Stimulated activated memory B cell treated with anti-CD40 and anti-IgM and Interleukin-4, amounts not matched to agents 10 μg/mL and 1 μg/mL and 100 μg/mL, for 72 hours (primary cell): ENCODE measurements around the gene PHF21A.
"Not testable (repeated sequence)": the region's sequence is repeated elsewhere in the genome, so short reads cannot be mapped to it uniquely, and the experiment has no call there.

Experiments used
- ATAC-seq: fragments of 150-1000 bp; cut with Tn5 transposase; 2 replicates; pipeline ENCODE4 v1.10.0; 2021
- H3K27ac Mint-ChIP-seq: one replicate; pipeline ENCODE4 v1.8.0; 2022; ENCODE audit warnings: mild to moderate bottlenecking, mixed read lengths
- H3K27me3 Mint-ChIP-seq: one replicate; pipeline ENCODE4 v1.8.0; 2022; ENCODE audit warnings: mixed read lengths
- H3K36me3 Mint-ChIP-seq: one replicate; pipeline ENCODE4 v1.8.0; 2022; ENCODE audit warnings: mixed read lengths
- H3K4me1 Mint-ChIP-seq: one replicate; pipeline ENCODE4 v1.8.0; 2022; ENCODE audit warnings: mixed read lengths
- H3K4me3 Mint-ChIP-seq: one replicate; pipeline ENCODE4 v1.8.0; 2022; ENCODE audit warnings: mild to moderate bottlenecking, moderate library complexity, mixed read lengths
- H3K9me3 Mint-ChIP-seq: one replicate; pipeline ENCODE4 v1.8.0; 2022; ENCODE audit warnings: mixed read lengths

Gene PHF21A

DNA sequence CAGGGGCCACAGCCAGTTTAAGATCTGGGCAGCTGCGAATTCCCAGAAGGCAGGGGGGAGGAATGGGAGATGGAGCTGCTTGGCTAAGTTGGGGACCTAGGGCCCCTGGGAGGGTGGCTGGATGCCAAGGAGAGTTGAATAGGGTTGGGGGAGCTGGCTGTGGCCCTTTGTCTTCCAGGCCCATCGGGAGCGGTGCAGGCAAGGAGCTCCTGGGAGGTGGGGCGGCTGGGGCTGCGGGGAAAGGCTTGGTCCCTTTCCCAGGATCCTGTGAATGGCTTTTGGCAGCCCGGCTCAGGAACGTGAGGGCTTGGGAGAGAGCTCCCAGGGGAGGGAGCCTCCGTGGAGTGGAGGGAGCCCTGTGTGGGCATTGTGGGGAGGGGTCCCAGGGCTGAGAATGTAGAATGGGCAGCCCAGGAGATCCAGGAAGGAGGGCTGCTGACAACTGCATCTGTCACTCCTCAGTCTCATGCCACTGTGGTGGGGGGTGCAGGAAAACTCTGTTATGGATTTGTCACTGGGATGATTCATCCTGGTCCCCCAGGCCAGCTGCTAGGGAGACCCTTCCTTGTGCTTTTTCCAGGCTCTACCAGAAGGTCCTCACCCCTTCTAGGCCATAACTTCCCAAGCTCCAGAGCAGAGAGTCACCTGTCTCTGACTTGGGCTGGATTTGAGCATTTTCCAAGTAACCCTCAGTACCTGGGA, 220.2 kb downstream of the PHF21A start:
- Mint-ChIP-seq H3K9me3 (no peaks in the 10 kb centered on the region), H3K4me1 (peaks cover 20% of the 10 kb centered on the region), H3K4me3 (peak overlapping the region; percentile 11), H3K36me3 (no peaks in the 10 kb centered on the region), H3K27me3 (peaks cover 40% of the 10 kb centered on the region), H3K27ac (no peak overlapping the region)
- ATAC-seq: no peak

DNA sequence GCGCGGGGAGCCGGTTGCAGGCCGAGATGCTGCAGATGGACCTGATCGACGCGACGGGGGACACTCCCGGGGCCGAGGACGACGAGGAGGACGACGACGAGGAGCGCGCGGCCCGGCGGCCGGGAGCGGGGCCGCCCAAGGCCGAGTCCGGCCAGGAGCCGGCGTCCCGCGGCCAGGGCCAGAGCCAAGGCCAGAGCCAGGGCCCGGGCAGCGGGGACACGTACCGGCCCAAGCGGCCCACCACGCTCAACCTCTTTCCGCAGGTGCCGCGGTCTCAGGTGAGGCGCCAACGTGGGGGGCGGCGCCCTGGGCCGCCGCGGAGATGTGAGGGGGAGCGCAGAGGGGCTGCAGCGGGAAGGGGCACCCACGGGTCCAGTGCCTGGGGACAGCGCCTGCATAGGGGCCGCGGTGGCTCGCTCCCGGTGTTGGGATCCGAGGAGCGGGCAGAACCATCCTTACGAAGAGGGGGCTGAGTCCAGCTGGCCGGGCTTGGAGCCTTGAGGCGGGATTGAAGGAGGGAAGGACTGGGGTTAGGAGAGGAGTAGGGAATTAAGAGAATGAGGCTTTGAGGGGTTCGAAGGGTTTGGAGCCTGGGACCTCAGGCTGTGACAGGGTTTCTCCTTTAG, 221.0 kb downstream of the PHF21A start:
- peak; percentile 1 for ATAC-seq
- Mint-ChIP-seq H3K4me1 (peaks cover 17% of the 10 kb centered on the region), H3K27me3 (peaks cover 47% of the 10 kb centered on the region), H3K4me3 (peak overlapping the region; percentile 74)
- H3K9me3 Mint-ChIP-seq, H3K27ac Mint-ChIP-seq, H3K36me3 Mint-ChIP-seq: not testable (repeated sequence)

DNA sequence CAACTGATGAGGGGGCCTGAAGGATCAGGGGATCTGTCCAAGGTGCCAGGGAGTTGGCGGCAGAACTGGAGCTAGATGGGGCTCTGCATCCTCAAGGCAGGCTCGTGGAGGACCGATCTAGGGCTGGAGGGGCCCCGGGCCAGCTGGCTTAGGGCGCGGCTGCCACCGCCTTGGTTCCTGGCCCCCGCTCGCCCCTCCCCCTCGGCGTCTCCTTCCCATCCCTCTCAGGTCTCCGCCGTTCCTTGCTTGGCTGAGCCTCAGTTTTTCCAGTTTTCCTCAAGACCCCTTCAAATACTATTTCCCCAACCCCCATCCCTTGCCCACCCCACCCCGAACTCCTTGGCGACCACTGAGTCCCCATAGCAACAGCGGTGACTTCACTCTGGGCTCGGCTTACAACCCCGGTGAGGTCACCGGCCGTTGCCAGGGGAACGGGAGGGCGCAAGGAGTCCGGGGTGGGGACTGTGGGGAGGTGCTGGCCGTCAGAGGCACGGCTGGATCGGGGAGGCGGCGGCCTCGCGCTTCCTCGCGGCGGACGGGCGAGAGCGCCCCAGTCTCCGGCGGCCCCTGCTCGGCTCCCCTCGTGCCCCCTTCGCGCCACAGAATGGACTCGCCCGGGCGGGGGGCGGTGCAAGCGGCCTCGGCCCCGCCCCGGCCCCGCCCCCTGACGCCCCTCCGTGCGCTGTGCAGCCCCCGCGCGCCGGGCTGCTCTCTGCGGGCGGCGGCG, 221.6 kb downstream of the PHF21A start:
- H3K4me3 Mint-ChIP-seq: peak overlapping the region; percentile 74
- peaks cover 17% of the 10 kb centered on the region for H3K4me1 Mint-ChIP-seq
- no peaks in the 10 kb centered on the region for H3K9me3 Mint-ChIP-seq
- H3K27ac Mint-ChIP-seq: no peak overlapping the region
- peak; percentile 85 for ATAC-seq
- peaks cover 54% of the 10 kb centered on the region for H3K27me3 Mint-ChIP-seq
- no peaks in the 10 kb centered on the region for H3K36me3 Mint-ChIP-seq

DNA sequence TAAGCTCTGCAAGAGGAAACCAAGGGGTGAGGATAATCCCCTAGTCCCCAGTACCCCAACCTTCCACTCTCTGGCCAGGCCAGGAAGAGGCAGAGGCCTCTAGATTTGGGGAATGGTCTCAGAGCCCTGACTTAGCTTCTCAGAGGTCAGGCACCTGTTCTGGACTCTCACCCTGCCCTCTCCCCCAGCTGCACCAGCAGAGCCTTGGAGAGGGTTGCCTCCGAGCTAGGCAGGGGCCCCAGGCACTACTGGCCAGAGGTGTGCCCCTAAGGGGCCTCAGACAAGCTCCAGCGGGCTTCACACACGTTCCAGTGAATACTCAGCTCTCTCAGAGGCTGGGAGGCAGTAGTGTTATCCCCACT, 222.2 kb downstream of the PHF21A start:
- no peaks in the 10 kb centered on the region for H3K9me3 Mint-ChIP-seq
- no peak for ATAC-seq
- H3K27me3 Mint-ChIP-seq: peaks cover 60% of the 10 kb centered on the region
- peak overlapping the region; percentile 74 for H3K4me3 Mint-ChIP-seq
- no peaks in the 10 kb centered on the region for H3K36me3 Mint-ChIP-seq
- no peak overlapping the region for H3K27ac Mint-ChIP-seq
- H3K4me1 Mint-ChIP-seq: peaks cover 17% of the 10 kb centered on the region

DNA sequence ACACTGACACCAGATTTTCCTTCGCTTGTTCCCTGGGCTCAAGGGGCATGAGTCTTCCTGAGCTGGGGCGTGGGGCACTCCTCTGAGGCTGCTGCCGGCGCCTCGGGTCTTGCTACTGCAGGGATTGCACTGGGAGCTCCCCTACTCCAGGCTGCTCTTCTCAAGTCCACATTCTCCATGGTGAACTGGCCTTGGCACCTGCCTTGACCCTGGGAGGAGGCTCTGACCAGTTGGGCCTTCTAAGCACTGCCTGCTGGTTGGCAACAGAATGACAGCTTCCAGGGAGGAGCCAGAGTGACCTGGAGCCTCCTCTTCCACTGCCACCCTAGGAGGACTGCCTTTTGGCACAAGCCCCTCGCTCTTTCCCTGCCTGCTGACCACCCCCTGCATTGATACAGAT, 223.7 kb downstream of the PHF21A start:
- no peaks in the 10 kb centered on the region for H3K36me3 Mint-ChIP-seq
- no peak overlapping the region for H3K4me3 Mint-ChIP-seq
- H3K4me1 Mint-ChIP-seq: peaks cover 17% of the 10 kb centered on the region
- H3K9me3 Mint-ChIP-seq: no peaks in the 10 kb centered on the region
- no peak for ATAC-seq
- H3K27ac Mint-ChIP-seq: no peak overlapping the region
- peaks cover 68% of the 10 kb centered on the region for H3K27me3 Mint-ChIP-seq

DNA sequence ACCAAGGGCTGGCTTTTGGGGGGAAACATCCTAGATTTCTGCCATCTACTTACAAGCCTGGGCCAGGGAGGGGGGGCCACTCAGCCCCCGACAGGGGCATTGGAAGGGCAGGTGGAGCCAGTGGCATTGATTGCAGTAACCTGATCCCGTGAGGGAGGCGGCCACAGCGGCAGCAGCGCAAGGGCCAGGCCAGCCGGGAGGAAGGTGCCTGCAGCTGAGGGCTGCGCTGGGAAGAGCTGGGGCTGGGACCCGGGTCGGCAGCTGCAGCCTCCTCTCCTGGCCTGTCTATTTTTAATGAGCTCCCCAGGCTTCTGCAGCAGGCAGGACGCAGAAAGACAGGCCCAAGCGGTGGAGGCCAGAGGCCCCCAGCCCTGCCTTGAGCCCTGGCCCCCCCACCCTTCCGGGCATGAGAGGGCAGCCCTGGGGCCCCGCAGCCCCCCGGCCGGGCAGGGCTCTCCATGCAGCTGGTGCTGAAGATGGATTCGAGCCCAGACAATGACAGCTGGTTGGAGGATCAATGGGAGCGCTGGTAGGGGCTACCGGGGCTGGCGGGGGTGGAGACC, 224.8 kb downstream of the PHF21A start:
- Mint-ChIP-seq H3K9me3 (no peaks in the 10 kb centered on the region), H3K27me3 (peaks cover 68% of the 10 kb centered on the region), H3K4me3 (no peak overlapping the region), H3K36me3 (no peaks in the 10 kb centered on the region), H3K27ac (no peak overlapping the region), H3K4me1 (peaks cover 17% of the 10 kb centered on the region)
- ATAC-seq: no peak

DNA sequence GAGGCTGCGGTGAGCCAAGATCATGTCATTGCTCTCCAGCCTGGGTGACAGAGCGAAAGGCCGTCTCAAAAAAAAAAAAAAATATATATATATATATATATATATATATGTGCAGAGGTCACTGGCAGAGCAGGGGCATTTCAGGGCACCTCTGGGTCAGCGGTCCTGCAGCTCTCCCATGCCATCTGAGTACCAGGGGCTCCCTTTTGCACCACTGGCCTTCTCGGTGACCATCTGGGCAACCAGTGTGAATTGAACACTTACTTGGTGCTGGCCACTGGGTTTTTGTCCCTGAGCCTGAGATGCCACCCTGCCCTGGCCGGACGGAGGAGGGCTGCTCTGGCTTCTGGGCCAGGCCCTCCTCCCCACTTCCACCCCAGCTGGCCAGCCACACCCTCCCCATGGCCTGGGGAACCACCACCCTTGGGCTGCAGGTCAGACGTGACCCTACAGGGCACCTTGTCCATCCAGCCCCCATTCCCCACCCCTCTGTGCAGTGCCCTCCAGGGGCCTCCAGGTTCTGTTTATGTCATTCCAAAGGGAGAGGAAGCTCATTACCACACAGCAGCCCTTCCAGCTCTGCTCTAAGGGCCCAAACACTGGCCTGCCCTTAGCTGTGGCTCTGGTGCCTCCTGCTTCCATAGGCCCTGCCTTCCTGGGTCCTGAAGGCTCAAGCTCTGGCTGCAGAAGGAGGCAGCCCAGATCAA, 225.5 kb downstream of the PHF21A start:
- H3K9me3 Mint-ChIP-seq: no peaks in the 10 kb centered on the region
- peaks cover 65% of the 10 kb centered on the region for H3K27me3 Mint-ChIP-seq
- no peaks in the 10 kb centered on the region for H3K36me3 Mint-ChIP-seq
- ATAC-seq: no peak
- H3K4me3 Mint-ChIP-seq: no peak overlapping the region
- H3K27ac Mint-ChIP-seq: no peak overlapping the region
- H3K4me1 Mint-ChIP-seq: peaks cover 14% of the 10 kb centered on the region

DNA sequence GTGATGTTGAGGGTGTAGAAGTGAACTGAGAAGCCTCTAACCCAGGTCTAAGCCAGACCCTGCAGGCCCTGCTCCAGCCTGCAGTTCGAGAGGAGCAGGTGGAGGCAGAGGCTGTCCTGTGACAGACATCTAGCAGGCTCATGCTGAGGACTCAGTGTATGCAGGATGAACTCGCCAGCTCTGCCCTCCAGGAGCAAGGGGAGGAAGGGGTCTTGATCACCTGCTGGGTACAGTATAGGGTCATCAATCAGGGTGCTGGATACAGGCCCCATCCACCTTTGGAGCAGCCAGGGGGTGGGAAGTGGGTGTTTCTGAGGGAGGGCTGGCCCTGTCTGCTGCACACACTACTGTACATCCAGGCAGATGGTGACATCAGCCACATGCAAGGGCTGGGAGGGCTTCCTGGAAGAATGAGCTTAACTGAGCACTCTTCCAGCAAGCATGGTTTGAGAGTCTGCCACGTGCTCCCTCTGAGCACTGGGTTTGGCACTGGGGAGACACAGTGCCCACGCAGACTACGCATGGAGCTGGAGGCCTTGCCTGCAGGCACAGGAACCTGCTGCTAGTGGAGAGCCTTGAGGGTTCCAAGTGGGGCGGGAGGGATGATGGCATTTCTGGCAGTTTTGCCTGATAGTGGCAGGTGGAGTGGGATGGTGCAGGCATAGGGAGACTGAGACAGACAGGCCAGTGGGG, 226.6 kb downstream of the PHF21A start:
- H3K36me3 Mint-ChIP-seq: peaks cover 4% of the 10 kb centered on the region
- no peaks in the 10 kb centered on the region for H3K9me3 Mint-ChIP-seq
- peaks cover 11% of the 10 kb centered on the region for H3K4me1 Mint-ChIP-seq
- H3K27ac Mint-ChIP-seq: no peak overlapping the region
- H3K4me3 Mint-ChIP-seq: no peak overlapping the region
- no peak for ATAC-seq
- peaks cover 70% of the 10 kb centered on the region for H3K27me3 Mint-ChIP-seq

DNA sequence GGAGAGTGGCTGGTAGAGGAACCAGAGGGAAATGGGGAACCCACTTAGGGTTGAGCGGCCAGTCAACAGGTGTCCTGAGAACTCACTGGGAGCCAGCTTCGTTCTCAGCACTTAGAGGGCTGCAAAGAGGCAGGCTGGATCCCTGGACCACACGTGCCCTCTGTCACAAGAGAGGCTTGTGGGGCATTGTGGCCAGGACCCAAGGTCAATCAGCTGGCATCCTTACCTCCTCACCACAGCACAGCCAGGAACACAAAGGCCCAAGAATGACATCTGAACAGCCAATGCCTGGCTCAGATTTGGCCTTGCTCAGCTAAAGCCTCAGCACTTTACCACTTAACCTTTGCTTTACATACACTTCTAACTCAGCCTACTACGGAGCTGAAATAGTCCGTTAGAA, 228.4 kb downstream of the PHF21A start:
- Mint-ChIP-seq H3K4me3 (no peak overlapping the region), H3K27me3 (peaks cover 60% of the 10 kb centered on the region), H3K27ac (no peak overlapping the region), H3K36me3 (peaks cover 4% of the 10 kb centered on the region), H3K9me3 (no peaks in the 10 kb centered on the region), H3K4me1 (no peaks in the 10 kb centered on the region)
- ATAC-seq: no peak

DNA sequence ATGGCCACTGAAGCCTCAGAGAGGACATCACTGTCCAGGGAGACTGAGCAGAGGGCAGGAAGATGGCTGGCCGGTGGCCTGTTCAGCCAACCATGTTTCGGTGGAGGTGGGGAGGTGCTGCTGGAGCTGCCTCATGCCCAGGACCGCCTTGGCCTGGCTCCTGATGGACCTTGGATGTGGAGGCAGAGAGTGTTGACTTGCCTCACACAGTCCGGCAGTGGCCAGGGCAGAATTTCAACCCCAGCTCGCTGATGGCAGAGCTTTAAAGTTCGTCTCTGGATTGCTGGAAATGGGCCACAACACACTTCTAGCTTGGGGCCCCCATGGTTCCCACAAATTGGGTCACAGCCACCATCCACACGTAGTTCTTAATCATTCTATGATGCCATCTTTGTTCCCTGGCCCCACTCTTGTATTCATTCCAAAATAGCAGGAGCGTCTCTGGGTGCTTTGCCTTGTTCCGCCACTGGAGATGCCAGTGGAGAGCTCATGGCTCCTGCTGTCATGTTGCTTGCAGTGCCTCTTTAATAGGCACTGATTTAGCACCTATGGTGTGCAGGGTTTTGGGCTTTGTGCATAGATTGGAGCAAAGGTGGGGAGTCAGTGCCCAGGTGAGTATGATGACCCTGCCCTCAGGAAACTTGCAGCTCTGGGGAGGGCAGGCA, 230.2 kb downstream of the PHF21A start:
- Mint-ChIP-seq H3K27me3 (peaks cover 43% of the 10 kb centered on the region), H3K4me3 (no peak overlapping the region), H3K4me1 (no peaks in the 10 kb centered on the region), H3K9me3 (no peaks in the 10 kb centered on the region), H3K36me3 (peaks cover 4% of the 10 kb centered on the region), H3K27ac (no peak overlapping the region)
- no peak for ATAC-seq

DNA sequence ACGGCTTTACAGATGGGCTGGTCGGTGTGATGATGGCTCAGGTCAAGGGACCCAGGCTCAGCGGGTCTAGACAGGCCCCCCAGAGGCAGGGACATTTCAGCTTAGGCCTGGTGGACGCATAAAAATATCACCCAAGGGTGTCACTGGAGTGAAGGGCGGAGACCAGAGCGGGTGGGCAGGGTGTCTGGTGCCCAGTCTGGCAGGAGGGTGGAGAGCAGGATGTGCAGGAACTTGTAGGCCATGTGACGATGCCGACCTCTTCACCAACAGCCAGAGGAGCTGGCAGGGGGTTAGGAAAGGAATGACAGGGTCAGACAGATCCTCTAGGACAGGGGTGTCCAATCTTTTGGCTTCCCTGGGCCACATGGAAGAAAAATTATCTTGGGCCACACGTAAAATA, 231.3 kb downstream of the PHF21A start:
- Mint-ChIP-seq H3K9me3 (no peaks in the 10 kb centered on the region), H3K36me3 (peaks cover 4% of the 10 kb centered on the region), H3K27me3 (peaks cover 33% of the 10 kb centered on the region), H3K4me1 (peaks cover 5% of the 10 kb centered on the region), H3K27ac (no peak overlapping the region), H3K4me3 (no peak overlapping the region)
- no peak for ATAC-seq

DNA sequence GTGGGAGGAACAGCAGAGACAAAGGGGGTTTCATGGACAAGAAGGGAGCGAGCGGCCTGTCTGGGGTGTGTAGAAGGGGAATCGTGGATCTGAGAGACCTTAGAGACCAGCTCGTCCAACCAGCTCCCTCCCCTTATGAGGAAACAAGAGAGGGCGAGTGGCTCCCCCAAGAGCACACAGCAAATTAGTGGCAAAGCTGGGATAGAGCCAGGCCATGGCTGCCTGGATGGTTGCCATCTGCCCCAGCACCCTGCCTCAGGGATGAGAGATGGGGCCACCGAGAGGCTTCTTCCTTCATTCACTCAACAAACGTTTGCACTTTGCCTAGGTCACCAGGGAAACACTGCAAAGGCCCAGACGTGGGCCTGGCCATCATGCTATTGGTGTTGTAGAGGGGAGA, 231.7 kb downstream of the PHF21A start:
- ATAC-seq: no peak
- Mint-ChIP-seq H3K4me3 (no peak overlapping the region), H3K27me3 (peaks cover 29% of the 10 kb centered on the region), H3K4me1 (peaks cover 9% of the 10 kb centered on the region), H3K9me3 (no peaks in the 10 kb centered on the region), H3K36me3 (peaks cover 4% of the 10 kb centered on the region), H3K27ac (no peak overlapping the region)

DNA sequence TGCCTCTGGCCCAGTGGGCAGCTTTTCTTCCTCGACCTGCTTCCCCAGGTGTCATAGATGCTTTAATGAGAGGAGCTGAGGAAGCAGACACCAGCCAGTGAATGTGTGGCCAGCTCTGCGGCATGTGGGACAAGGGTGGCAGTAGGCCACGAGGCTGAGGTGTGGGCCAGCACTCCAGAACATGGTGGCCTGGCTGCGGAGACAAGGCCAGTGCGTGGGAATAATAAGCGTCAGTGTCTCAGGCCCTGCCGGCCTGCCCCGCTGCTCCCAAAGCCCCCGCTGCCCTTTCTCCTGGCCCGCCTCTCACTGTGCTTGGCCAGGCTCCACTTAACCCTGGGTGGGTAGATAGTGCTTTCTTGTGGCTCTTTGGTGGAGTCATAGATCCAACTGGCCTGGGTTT, 233.7 kb downstream of the PHF21A start:
- peaks cover 15% of the 10 kb centered on the region for H3K4me1 Mint-ChIP-seq
- H3K27ac Mint-ChIP-seq: no peak overlapping the region

DNA sequence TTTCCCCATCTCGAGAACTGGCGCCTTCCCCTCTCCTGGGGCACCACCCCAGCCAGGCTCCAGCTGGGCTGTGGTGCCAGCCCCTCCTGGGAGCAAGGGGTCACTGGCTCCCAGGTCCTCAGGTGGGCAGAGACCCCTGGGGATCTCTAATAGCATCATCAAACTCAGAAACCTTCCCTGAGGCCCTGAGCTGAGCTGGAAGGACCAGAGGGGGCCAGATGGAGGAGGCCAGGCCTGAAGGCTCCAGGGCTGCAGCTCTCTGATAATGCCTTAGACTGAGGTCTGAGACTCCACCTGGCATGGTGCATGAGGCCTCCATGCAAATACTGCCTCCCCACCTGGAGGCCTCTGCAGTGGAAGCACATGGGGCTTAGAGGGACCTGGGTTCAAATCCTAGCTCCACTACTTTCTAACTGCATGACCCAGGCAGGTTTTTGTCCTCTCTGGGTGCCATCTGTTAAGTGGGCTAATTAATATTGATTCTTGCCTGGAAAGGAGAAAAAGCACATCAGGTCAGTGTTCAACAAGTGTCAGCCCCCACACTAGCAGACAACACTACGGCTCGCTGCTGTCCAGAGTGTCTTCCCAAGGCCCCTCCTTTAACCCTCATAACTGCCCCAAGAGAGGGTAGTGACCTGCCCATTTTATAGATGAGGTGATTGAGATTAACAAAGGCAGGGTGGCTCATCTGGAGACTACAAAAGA, 234.3 kb downstream of the PHF21A start:
- Mint-ChIP-seq H3K4me1 (peaks cover 15% of the 10 kb centered on the region), H3K36me3 (peaks cover 16% of the 10 kb centered on the region), H3K4me3 (peak overlapping the region; percentile 8), H3K9me3 (no peaks in the 10 kb centered on the region), H3K27ac (no peak overlapping the region), H3K27me3 (peaks cover 15% of the 10 kb centered on the region)
- no peak for ATAC-seq

More for the DNA sequence above, 233.7 kb downstream of the PHF21A start:
- peaks cover 15% of the 10 kb centered on the region for H3K27me3 Mint-ChIP-seq
- H3K4me3 Mint-ChIP-seq: no peak overlapping the region
- no peaks in the 10 kb centered on the region for H3K9me3 Mint-ChIP-seq
- peaks cover 10% of the 10 kb centered on the region for H3K36me3 Mint-ChIP-seq
- ATAC-seq: no peak
